GM19438 (cell line): ENCODE data around the gene GDF15.

Source experiments
- ATAC-seq: cut with Tn5 transposase; IDR thresholded peaks from one replicate; pipeline ENCODE4 v1.9.1; 2021; ENCODE audit warnings: low read depth; ENCODE audit not compliant: unreplicated experiment

Gene GDF15

GRCh38 chr19:18417250-18418028 is 31.5 kb downstream of the GDF15 start:
- no peak for ATAC-seq

- no peak for ATAC-seq
Observed at GRCh38 chr19:18418029-18418482, 32.1 kb downstream of the GDF15 start.

GRCh38 chr19:18418483-18419194 is 32.7 kb downstream of the GDF15 start:
- ATAC-seq, result no peak

GRCh38 chr19:18419195-18419698 is 33.3 kb downstream of the GDF15 start, which contains the start of gene SSBP4:
SSBP4 (plus strand) TSS chr19:18419398; CDS start chr19:18419649, 251 bp downstream.
- ATAC-seq, result no peak

GRCh38 chr19:18419699-18420460 is 33.9 kb downstream of the GDF15 start:
- no peak for ATAC-seq

GRCh38 chr19:18420930-18421329 is 35.0 kb downstream of the GDF15 start:
- ATAC-seq, result no peak

- no peak for ATAC-seq
Observed at GRCh38 chr19:18421371-18421959, 35.5 kb downstream of the GDF15 start.

GRCh38 chr19:18422530-18423191 is 36.7 kb downstream of the GDF15 start:
- no peak for ATAC-seq

GRCh38 chr19:18423258-18424020 is 37.5 kb downstream of the GDF15 start:
- no peak for ATAC-seq

- ATAC-seq, result no peak
Observed at GRCh38 chr19:18424122-18424889, 38.3 kb downstream of the GDF15 start.

- no peak for ATAC-seq
Observed at GRCh38 chr19:18424890-18425514, 39.0 kb downstream of the GDF15 start.

- no peak for ATAC-seq
Observed at GRCh38 chr19:18425515-18426415, 39.8 kb downstream of the GDF15 start.

GRCh38 chr19:18426416-18426767 is 40.4 kb downstream of the GDF15 start:
- ATAC-seq, result no peak

GRCh38 chr19:18427080-18427742 is 41.3 kb downstream of the GDF15 start:
- ATAC-seq, result no peak

- ATAC-seq, result no peak
Observed at GRCh38 chr19:18427743-18428113, 41.8 kb downstream of the GDF15 start.

- no peak for ATAC-seq
Observed at GRCh38 chr19:18428173-18428786, 42.3 kb downstream of the GDF15 start.
